ENCODE data around the gene ADRM1. TPM values are rescaled to one million over a fixed set of nuclear protein-coding genes. Genes with fewer than 3 reads are reported as not detected.

ADRM1 gene
- polyA plus RNA-seq, 2 of the 4 experiments (the other 2 are of a cell fraction): 87.9 to 130 TPM

DNA sequence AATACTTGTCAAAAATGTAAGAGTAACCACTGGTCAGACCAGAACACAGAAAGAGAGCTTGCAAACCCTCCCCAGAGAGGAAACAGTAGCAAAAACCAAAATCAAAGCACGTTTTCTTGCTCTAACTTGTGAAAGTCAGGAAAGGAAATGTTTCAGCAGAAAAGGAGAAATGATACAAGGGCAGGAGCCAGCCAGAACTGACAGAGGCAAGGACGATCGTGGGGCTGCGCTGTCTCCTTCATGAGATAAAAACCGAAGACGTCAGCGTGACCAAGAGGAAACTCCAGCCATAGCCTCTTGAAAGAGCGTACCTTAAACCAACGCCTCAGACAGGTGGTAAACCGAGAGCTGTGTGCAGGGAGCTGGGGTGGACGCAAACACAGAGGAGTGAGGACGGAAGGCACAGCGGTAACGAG lies 36.9 kb downstream of the ADRM1 start:
- DNase-seq (ENCODE audit: low read depth in 1 of 2, low spot score in 1 of 2) (no peak), ATAC-seq (no peak), FAIRE-seq (no peak)
- H3K4me2 ChIP-seq: no peak overlapping the region
- no peak overlapping the region for H3K27ac ChIP-seq
- H3K9me3 ChIP-seq: no peaks in the 10 kb centered on the region
- H3K4me1 ChIP-seq: no peaks in the 10 kb centered on the region; the same call in 2 of the 3 replicates
- WGBS (ENCODE audit: missing lambda C conversion rate): 90% methylated on average over 13 of the region's 14 CpGs
- TF ChIP-seq GATA3 (IDR thresholded peaks at IDR 0.05; ENCODE audit: borderline replicate concordance): no peak
- TF ChIP-seq JUN (IDR thresholded peaks at IDR 0.05): no peak
- TF ChIP-seq, protein P1, sequence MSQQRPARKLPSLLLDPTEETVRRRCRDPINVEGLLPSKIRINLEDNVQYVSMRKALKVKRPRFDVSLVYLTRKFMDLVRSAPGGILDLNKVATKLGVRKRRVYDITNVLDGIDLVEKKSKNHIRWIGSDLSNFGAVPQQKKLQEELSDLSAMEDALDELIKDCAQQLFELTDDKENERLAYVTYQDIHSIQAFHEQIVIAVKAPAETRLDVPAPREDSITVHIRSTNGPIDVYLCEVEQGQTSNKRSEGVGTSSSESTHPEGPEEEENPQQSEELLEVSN (IDR thresholded peaks at IDR 0.05; ENCODE audit: borderline replicate concordance, low read depth): no peak
- TF ChIP-seq CTCF (IDR thresholded peaks at IDR 0.05): no peak
- TF ChIP-seq HDAC2 (IDR thresholded peaks at IDR 0.05): no peak
- TF ChIP-seq NFE2L2 (conservative IDR thresholded peaks at IDR 0.05; ENCODE audit: low read length): no peak
- TF ChIP-seq HOXB13 (CRISPR knock-in tag; IDR thresholded peaks at IDR 0.05; ENCODE audit: low read depth): no peak
- no peak for TF ChIP-seq MAZ (IDR thresholded peaks at IDR 0.05; ENCODE audit: borderline replicate concordance, low read depth, low read length)
- TF ChIP-seq POLR2A (IDR thresholded peaks at IDR 0.05; ENCODE audit: low read length): no peak
- ChIA-PET POLR2A (no interaction called here), CTCF (interaction anchor here (0.8 to 3.5 kb wide), 6 partner anchors 9 to 43 kb away, joined by 3 to 17 read pairs (median 4); no protein-coding TSS in a partner anchor)
- H3K4me3 ChIP-seq: no peak overlapping the region

GRCh38 chr20:62342910-62343309 lies 40.1 kb downstream of the ADRM1 start:
- H3K27ac ChIP-seq: no peak overlapping the region
- H3K4me2 ChIP-seq: no peak overlapping the region
- ATAC-seq: no peak
- CTCF ChIA-PET: interaction anchor here (1.0 to 2.8 kb wide), 4 partner anchors 11 to 40 kb away, joined by 5 to 12 read pairs (median 6); no protein-coding TSS in a partner anchor
- FAIRE-seq: no peak
- H3K9me3 ChIP-seq: peaks cover 9% of the 10 kb centered on the region
- H3K4me3 ChIP-seq: no peak overlapping the region
- DNase-seq (ENCODE audit: low read depth in 1 of 2, low spot score in 1 of 2): no peak
- POLR2A ChIA-PET: interaction anchor here (0.6 kb wide), 2 partner anchors 24 to 43 kb away, joined by 3 to 7 read pairs; partner anchors contain the start of gene LAMA5
- no peaks in the 10 kb centered on the region; the same call in 2 of the 3 replicates for H3K4me1 ChIP-seq
- no peak for TF ChIP-seq FOSL2 (IDR thresholded peaks at IDR 0.05)
- TF ChIP-seq FOSL2 (CRISPR knock-in tag; IDR thresholded peaks at IDR 0.05): no peak
- TF ChIP-seq HOXB13 (CRISPR knock-in tag; IDR thresholded peaks at IDR 0.05; ENCODE audit: low read depth): no peak
- TF ChIP-seq, protein P1 (IDR thresholded peaks at IDR 0.05; ENCODE audit: borderline replicate concordance, low read depth): no peak
- no peak for TF ChIP-seq SREBF2 (IDR thresholded peaks at IDR 0.05)
- TF ChIP-seq EHF (CRISPR knock-in tag; IDR thresholded peaks at IDR 0.05): no peak
- TF ChIP-seq BHLHE40 (IDR thresholded peaks at IDR 0.05; ENCODE audit: low read depth, low read length): no peak
- TF ChIP-seq TP53 (CRISPR knock-in tag; IDR thresholded peaks at IDR 0.05): no peak
- no peak for TF ChIP-seq NFE2L2 (conservative IDR thresholded peaks at IDR 0.05; ENCODE audit: low read length)
- 87% methylated on average over 10 of the region's 10 CpGs for WGBS (ENCODE audit: missing lambda C conversion rate)

GRCh38 chr20:62344092-62344491 lies 41.3 kb downstream of the ADRM1 start:
- Histone ChIP-seq H3K4me2 (no peak overlapping the region), H3K4me3 (no peak overlapping the region), H3K9me3 (peaks cover 20% of the 10 kb centered on the region), H3K4me1 (no peaks in the 10 kb centered on the region; the same call in 2 of the 3 replicates), H3K27ac (no peak overlapping the region)
- no peak for ATAC-seq
- WGBS (ENCODE audit: missing lambda C conversion rate): 96% methylated on average over 5 of the region's 5 CpGs
- TF ChIP-seq HDAC2 (IDR thresholded peaks at IDR 0.05) (no peak), FOSL2 (IDR thresholded peaks at IDR 0.05) (no peak), FOSL2 (CRISPR knock-in tag; IDR thresholded peaks at IDR 0.05) (no peak), POLR2AphosphoS2 (conservative IDR thresholded peaks at IDR 0.05; ENCODE audit: low read length) (0 out of 2 replicates have a peak, but pooled peaks have one; percentile 57), ESRRA (IDR thresholded peaks at IDR 0.05; ENCODE audit: borderline replicate concordance, low read length) (no peak)
- POLR2A ChIA-PET: interaction anchor here (0.6 kb wide), 2 partner anchors 29 to 1749 kb away, joined by 4 read pairs; no protein-coding TSS in a partner anchor
- no peak for FAIRE-seq
- CTCF ChIA-PET: interaction anchor here (0.9 to 2.8 kb wide), 7 partner anchors 9 to 39 kb away, joined by 4 to 12 read pairs (median 5); no protein-coding TSS in a partner anchor
- DNase-seq (ENCODE audit: low read depth in 1 of 2, low spot score in 1 of 2): no peak

GRCh38 chr20:62344782-62345181 lies 42.0 kb downstream of the ADRM1 start:
- Histone ChIP-seq H3K27ac (no peak overlapping the region), H3K4me2 (no peak overlapping the region), H3K4me3 (no peak overlapping the region), H3K4me1 (peaks cover 2% of the 10 kb centered on the region), H3K9me3 (peaks cover 23% of the 10 kb centered on the region)
- CTCF ChIA-PET: interaction anchor here (0.9 to 2.8 kb wide), 4 partner anchors 16 to 40 kb away, joined by 3 to 12 read pairs (median 4); no protein-coding TSS in a partner anchor
- 87% methylated on average over 10 of the region's 10 CpGs for WGBS (ENCODE audit: missing lambda C conversion rate)
- FAIRE-seq (no peak), DNase-seq (ENCODE audit: low read depth in 1 of 2, low spot score in 1 of 2) (no peak), ATAC-seq (no peak)
- POLR2A ChIA-PET: no interaction called here
- TF ChIP-seq SMC3 (IDR thresholded peaks at IDR 0.05) (no peak), POLR2A (IDR thresholded peaks at IDR 0.05; ENCODE audit: low read length) (no peak), FOSL2 (IDR thresholded peaks at IDR 0.05) (no peak), FOSL2 (CRISPR knock-in tag; IDR thresholded peaks at IDR 0.05) (no peak), GATA3 (IDR thresholded peaks at IDR 0.05; ENCODE audit: borderline replicate concordance) (no peak), POLR2AphosphoS2 (conservative IDR thresholded peaks at IDR 0.05; ENCODE audit: low read length) (no peak), CBX8 (IDR thresholded peaks at IDR 0.05) (no peak), FOSB (CRISPR knock-in tag; IDR thresholded peaks at IDR 0.05) (no peak), RARB (CRISPR knock-in tag; IDR thresholded peaks at IDR 0.05) (no peak), CEBPB (IDR thresholded peaks at IDR 0.05) (no peak), HEYL (CRISPR knock-in tag; IDR thresholded peaks at IDR 0.05) (no peak), JUNB (IDR thresholded peaks at IDR 0.05) (no peak), CBX2 (IDR thresholded peaks at IDR 0.05; ENCODE audit: borderline replicate concordance, low read depth) (no peak)
- TF ChIP-seq, protein P2, sequence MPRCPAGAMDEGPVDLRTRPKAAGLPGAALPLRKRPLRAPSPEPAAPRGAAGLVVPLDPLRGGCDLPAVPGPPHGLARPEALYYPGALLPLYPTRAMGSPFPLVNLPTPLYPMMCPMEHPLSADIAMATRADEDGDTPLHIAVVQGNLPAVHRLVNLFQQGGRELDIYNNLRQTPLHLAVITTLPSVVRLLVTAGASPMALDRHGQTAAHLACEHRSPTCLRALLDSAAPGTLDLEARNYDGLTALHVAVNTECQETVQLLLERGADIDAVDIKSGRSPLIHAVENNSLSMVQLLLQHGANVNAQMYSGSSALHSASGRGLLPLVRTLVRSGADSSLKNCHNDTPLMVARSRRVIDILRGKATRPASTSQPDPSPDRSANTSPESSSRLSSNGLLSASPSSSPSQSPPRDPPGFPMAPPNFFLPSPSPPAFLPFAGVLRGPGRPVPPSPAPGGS (IDR thresholded peaks at IDR 0.05): no peak
